ENCODE results near the gene EDIL3.

DNA sequence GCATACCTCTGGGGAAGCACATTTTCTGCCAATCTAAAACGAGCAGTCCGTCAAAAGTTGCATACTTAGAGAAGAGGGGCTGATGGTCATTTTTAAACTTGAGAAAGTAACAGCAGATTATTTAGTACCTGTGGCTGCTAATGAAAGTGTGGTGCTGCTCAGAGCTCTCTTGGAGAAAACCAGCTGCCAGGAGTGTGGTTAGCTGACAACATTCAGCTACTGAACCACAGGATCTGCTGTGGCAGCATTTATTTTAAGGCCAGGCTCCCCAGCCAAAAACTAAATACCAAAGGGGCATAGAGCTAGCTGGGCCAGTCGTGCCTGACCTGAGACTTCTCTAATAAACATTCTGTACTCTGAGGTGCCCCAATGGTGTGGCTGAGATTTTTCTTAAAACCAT is 203.6 kb downstream of the EDIL3 start:
- TF ChIP-seq CTCF (IDR thresholded peaks at IDR 0.05), result no peak
- no peak for TF ChIP-seq POLR2A (IDR thresholded peaks at IDR 0.05)
